NCI-H345 (cell line): ENCODE measurements around the gene MEI4.

ENCODE experiments used
- DNase-seq: peaks from one replicate; lab custom pipeline; 2025; lab: John Stamatoyannopoulos, UW

Gene MEI4

GRCh38 chr6:77965449-77965848 lies 312.6 kb downstream of the MEI4 start:
- no peak for DNase-seq

- DNase-seq = no peak
Observed at GRCh38 chr6:77972334-77972733, 319.5 kb downstream of the MEI4 start.
